ENCODE results near the gene PRKCB.

The PRKCB gene

DNA sequence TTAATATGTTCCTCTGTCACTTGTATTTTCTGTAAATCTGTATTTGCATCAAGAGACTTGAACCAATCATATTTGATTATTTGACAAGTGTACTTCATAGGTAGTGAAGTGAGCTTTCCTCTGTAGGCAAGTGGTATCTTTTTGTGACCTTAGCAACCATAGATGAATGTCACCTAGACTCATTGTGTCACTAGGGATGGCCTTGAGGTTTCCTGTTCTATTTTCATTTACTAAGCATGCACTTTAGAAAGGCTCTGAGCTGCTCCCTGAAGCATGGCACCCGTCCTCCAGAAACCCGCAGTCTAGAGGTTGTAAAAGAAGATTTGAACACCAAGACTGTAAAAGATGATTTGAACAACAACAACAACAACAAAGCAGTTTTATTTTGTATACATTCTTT, 151.7 kb downstream of the PRKCB start:
- H4K20me1 ChIP-seq (ENCODE audit: low read depth, low read length) = no peaks in the 10 kb centered on the region
- no peaks in the 10 kb centered on the region for H3K79me2 ChIP-seq (ENCODE audit: insufficient read depth, low read length)
- TF ChIP-seq, protein P1, sequence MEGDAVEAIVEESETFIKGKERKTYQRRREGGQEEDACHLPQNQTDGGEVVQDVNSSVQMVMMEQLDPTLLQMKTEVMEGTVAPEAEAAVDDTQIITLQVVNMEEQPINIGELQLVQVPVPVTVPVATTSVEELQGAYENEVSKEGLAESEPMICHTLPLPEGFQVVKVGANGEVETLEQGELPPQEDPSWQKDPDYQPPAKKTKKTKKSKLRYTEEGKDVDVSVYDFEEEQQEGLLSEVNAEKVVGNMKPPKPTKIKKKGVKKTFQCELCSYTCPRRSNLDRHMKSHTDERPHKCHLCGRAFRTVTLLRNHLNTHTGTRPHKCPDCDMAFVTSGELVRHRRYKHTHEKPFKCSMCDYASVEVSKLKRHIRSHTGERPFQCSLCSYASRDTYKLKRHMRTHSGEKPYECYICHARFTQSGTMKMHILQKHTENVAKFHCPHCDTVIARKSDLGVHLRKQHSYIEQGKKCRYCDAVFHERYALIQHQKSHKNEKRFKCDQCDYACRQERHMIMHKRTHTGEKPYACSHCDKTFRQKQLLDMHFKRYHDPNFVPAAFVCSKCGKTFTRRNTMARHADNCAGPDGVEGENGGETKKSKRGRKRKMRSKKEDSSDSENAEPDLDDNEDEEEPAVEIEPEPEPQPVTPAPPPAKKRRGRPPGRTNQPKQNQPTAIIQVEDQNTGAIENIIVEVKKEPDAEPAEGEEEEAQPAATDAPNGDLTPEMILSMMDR (IDR thresholded peaks at IDR 0.05; ENCODE audit: insufficient read depth, low read length, poor library complexity, severe bottlenecking) = no peak
- no peak for TF ChIP-seq EZH2phosphoT487 (conservative IDR thresholded peaks at IDR 0.05; ENCODE audit: low read length)
- no peaks in the 10 kb centered on the region for H3K9me3 ChIP-seq (ENCODE audit: insufficient read depth, low read length)
- H3K4me2 ChIP-seq (ENCODE audit: low read depth, low read length, poor library complexity, severe bottlenecking) = no peak overlapping the region
- H3K36me3 ChIP-seq (ENCODE audit: low read length) = no peaks in the 10 kb centered on the region
- H3K9ac ChIP-seq (ENCODE audit: low read length) = no peak overlapping the region
- no peak overlapping the region for H2AFZ ChIP-seq (ENCODE audit: low read depth, low read length, severe bottlenecking)
- no peak overlapping the region for H3K4me3 ChIP-seq (ENCODE audit: insufficient read depth, low read length, poor library complexity, severe bottlenecking)
- H3F3A ChIP-seq (ENCODE audit: insufficient read depth) = no peaks in the 10 kb centered on the region
- no peaks in the 10 kb centered on the region for H3K9me2 ChIP-seq (replicated peaks; ENCODE audit: insufficient read depth, low read length)
- H3K27me3 ChIP-seq (ENCODE audit: low read length) = no peaks in the 10 kb centered on the region
- H3K27ac ChIP-seq (ENCODE audit: low read depth, low read length) = no peak overlapping the region

DNA sequence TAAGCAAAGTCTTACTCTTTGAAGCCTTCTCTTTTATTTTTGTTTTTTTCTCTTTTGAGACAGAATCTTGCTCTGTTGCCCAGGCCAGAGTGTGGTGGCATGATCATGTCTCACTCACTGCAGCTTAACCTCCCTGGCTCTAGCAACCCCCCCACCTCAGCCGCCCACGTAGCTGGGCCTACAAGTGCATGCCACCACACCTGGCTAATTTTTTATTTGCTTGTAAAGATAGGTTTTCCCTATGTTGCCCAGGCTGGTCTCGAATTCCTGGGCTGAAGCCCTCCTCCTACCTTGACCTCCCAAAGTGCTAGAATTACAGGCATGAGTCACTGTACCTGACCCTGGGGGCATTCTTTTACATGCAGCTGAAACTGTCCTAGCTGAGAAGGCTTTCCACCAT, 154.7 kb downstream of the PRKCB start:
- no peaks in the 10 kb centered on the region for H3K9me2 ChIP-seq (replicated peaks; ENCODE audit: insufficient read depth, low read length)
- no peaks in the 10 kb centered on the region for H3K36me3 ChIP-seq (ENCODE audit: low read length)
- H3K4me3 ChIP-seq (ENCODE audit: insufficient read depth, low read length, poor library complexity, severe bottlenecking) = no peak overlapping the region
- TF ChIP-seq, protein P1 (IDR thresholded peaks at IDR 0.05; ENCODE audit: insufficient read depth, low read length, poor library complexity, severe bottlenecking) = no peak
- TF ChIP-seq EZH2phosphoT487 (conservative IDR thresholded peaks at IDR 0.05; ENCODE audit: low read length) = no peak
- H3K27me3 ChIP-seq (ENCODE audit: low read length) = no peaks in the 10 kb centered on the region
- no peak overlapping the region for H3K27ac ChIP-seq (ENCODE audit: low read depth, low read length)
- H3K79me2 ChIP-seq (ENCODE audit: insufficient read depth, low read length) = no peaks in the 10 kb centered on the region
- H2AFZ ChIP-seq (ENCODE audit: low read depth, low read length, severe bottlenecking) = no peak overlapping the region
- no peak overlapping the region for H3K4me2 ChIP-seq (ENCODE audit: low read depth, low read length, poor library complexity, severe bottlenecking)
- H3K9me3 ChIP-seq (ENCODE audit: insufficient read depth, low read length) = no peaks in the 10 kb centered on the region
- no peak overlapping the region for H3K9ac ChIP-seq (ENCODE audit: low read length)
- H4K20me1 ChIP-seq (ENCODE audit: low read depth, low read length) = no peaks in the 10 kb centered on the region
- H3F3A ChIP-seq (ENCODE audit: insufficient read depth) = no peaks in the 10 kb centered on the region

DNA sequence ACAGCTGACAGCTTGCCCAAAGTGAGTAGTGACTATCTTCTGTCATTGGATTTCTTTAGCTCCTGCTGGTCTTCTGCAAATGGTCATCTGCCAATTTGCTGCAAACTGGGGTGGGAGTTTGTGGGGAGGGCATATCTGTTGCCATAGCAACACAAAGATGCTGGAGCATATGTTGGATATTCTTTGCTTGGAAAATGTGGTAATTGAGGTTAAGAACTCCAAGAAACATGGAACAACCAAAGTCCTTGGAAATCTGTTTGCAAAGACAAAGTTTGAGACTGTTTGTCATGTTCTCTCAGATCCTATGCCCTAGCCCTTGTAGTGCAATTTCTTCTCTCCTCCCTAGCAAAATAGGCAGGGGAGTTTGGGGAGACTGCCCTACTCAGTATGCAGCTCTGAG, 155.3 kb downstream of the PRKCB start:
- H3K36me3 ChIP-seq (ENCODE audit: low read length) = no peaks in the 10 kb centered on the region
- no peak overlapping the region for H3K4me2 ChIP-seq (ENCODE audit: low read depth, low read length, poor library complexity, severe bottlenecking)
- H3K79me2 ChIP-seq (ENCODE audit: insufficient read depth, low read length) = no peaks in the 10 kb centered on the region
- H3K27ac ChIP-seq (ENCODE audit: low read depth, low read length) = no peak overlapping the region
- no peaks in the 10 kb centered on the region for H3K27me3 ChIP-seq (ENCODE audit: low read length)
- no peak overlapping the region for H2AFZ ChIP-seq (ENCODE audit: low read depth, low read length, severe bottlenecking)
- no peak overlapping the region for H3K4me3 ChIP-seq (ENCODE audit: insufficient read depth, low read length, poor library complexity, severe bottlenecking)
- H3K9me2 ChIP-seq (replicated peaks; ENCODE audit: insufficient read depth, low read length) = no peaks in the 10 kb centered on the region
- no peaks in the 10 kb centered on the region for H3F3A ChIP-seq (ENCODE audit: insufficient read depth)
- no peaks in the 10 kb centered on the region for H3K9me3 ChIP-seq (ENCODE audit: insufficient read depth, low read length)
- TF ChIP-seq, protein P1 (IDR thresholded peaks at IDR 0.05; ENCODE audit: insufficient read depth, low read length, poor library complexity, severe bottlenecking) = no peak
- TF ChIP-seq EZH2phosphoT487 (conservative IDR thresholded peaks at IDR 0.05; ENCODE audit: low read length) = no peak
- no peak overlapping the region for H3K9ac ChIP-seq (ENCODE audit: low read length)
- no peaks in the 10 kb centered on the region for H4K20me1 ChIP-seq (ENCODE audit: low read depth, low read length)

Measured in SU-DHL-6 (cell line).